Measurements from ENCODE around the gene WWP2. TPM values are rescaled to one million over a fixed set of nuclear protein-coding genes. Genes with fewer than 3 reads are reported as not detected.
"Not testable (repeated sequence)": the region's sequence is repeated elsewhere in the genome, so short reads cannot be mapped to it uniquely, and the experiment has no call there.

WWP2 gene
- total RNA-seq, 3 donors from 2014 or later (not counting 1 experiment from before 2014, with no cell fraction given), result 72.8 to 95.6 (median 81.6) TPM

- no peaks in the 10 kb centered on the region for H3K27me3 ChIP-seq (ENCODE audit: control insufficient read depth, insufficient read depth, low read length)
- no peak for ATAC-seq
- no peak for TF ChIP-seq CTCF (IDR thresholded peaks at IDR 0.05)
- Mint-ChIP-seq H3K4me3 (no peak overlapping the region), H3K36me3 (peaks cover 15% of the 10 kb centered on the region), H3K9me3 (no peaks in the 10 kb centered on the region), H3K27ac (no peak overlapping the region), H3K4me1 (peaks cover 0 to 4% of the 10 kb centered on the region in 2 donors), H3K27me3 (ENCODE audit: low read depth in 2 of 2) (no peaks in the 10 kb centered on the region)
- H3K36me3 ChIP-seq (ENCODE audit: control insufficient read depth, insufficient read depth, low read length), result peaks cover 28% of the 10 kb centered on the region
- DNase-seq, result no peak
- no peak overlapping the region for H3K27ac ChIP-seq (ENCODE audit: low read length)
- WGBS (ENCODE audit: insufficient coverage), result 98% methylated on average over 8 of the region's 8 CpGs
- H3K4me3 ChIP-seq (ENCODE audit: low read length), result no peak overlapping the region
- H3K9me3 ChIP-seq (ENCODE audit: control insufficient read depth, insufficient read depth, low read length), result no peaks in the 10 kb centered on the region
- intact Hi-C loops (cut with micrococcal nuclease), result loop anchor here (5.0 kb wide), 1 partner anchor 134 kb away; no protein-coding TSS in a partner anchor
- no peaks in the 10 kb centered on the region for H3K4me1 ChIP-seq (ENCODE audit: control insufficient read depth, insufficient read depth, low read length)
Observed at GRCh38 chr16:69798466-69798865, 36.3 kb downstream of the WWP2 start.

- Histone ChIP-seq H3K4me3 (ENCODE audit: low read length) (no peak overlapping the region), H3K27ac (ENCODE audit: low read length) (no peak overlapping the region), H3K36me3 (ENCODE audit: control insufficient read depth, insufficient read depth, low read length) (peaks cover 33% of the 10 kb centered on the region), H3K9me3 (ENCODE audit: control insufficient read depth, insufficient read depth, low read length) (no peaks in the 10 kb centered on the region), H3K27me3 (ENCODE audit: control insufficient read depth, insufficient read depth, low read length) (no peaks in the 10 kb centered on the region), H3K4me1 (ENCODE audit: control insufficient read depth, insufficient read depth, low read length) (no peaks in the 10 kb centered on the region)
- ATAC-seq (no peak), DNase-seq (no peak)
- no peaks in the 10 kb centered on the region for H3K27me3 Mint-ChIP-seq (ENCODE audit: low read depth in 2 of 2)
- peaks cover 15% of the 10 kb centered on the region for H3K36me3 Mint-ChIP-seq
- intact Hi-C loops (cut with micrococcal nuclease), result loop anchor here (5.0 kb wide), 1 partner anchor 133 kb away; no protein-coding TSS in a partner anchor
- no peak overlapping the region for H3K27ac Mint-ChIP-seq
- H3K4me3 Mint-ChIP-seq, result no peak overlapping the region
- H3K4me1 Mint-ChIP-seq, result peaks cover 0 to 1% of the 10 kb centered on the region in 2 donors
- no peaks in the 10 kb centered on the region for H3K9me3 Mint-ChIP-seq
- TF ChIP-seq CTCF (IDR thresholded peaks at IDR 0.05), result no peak
- 97% methylated on average over 11 of the region's 11 CpGs for whole genome bisulfite sequencing (ENCODE audit: insufficient coverage)
Observed at GRCh38 chr16:69799611-69800031, 37.5 kb downstream of the WWP2 start.

GRCh38 chr16:69804297-69804696 lies 42.2 kb downstream of the WWP2 start:
- Histone ChIP-seq H3K27me3 (ENCODE audit: control insufficient read depth, insufficient read depth, low read length) (no peaks in the 10 kb centered on the region), H3K9me3 (ENCODE audit: control insufficient read depth, insufficient read depth, low read length) (no peaks in the 10 kb centered on the region), H3K4me1 (ENCODE audit: control insufficient read depth, insufficient read depth, low read length) (no peaks in the 10 kb centered on the region), H3K36me3 (ENCODE audit: control insufficient read depth, insufficient read depth, low read length) (peaks cover 38% of the 10 kb centered on the region), H3K27ac (ENCODE audit: low read length) (no peak overlapping the region), H3K4me3 (ENCODE audit: low read length) (no peak overlapping the region)
- peak overlapping the region in 1 of 2 donors; percentile 26 for H3K27ac Mint-ChIP-seq
- intact Hi-C loops (cut with micrococcal nuclease), result no loop called here
- no peaks in the 10 kb centered on the region for H3K27me3 Mint-ChIP-seq (ENCODE audit: low read depth in 2 of 2)
- H3K4me1 Mint-ChIP-seq, result no peaks in the 10 kb centered on the region
- no peak for DNase-seq
- no peaks in the 10 kb centered on the region for H3K9me3 Mint-ChIP-seq
- no CpG with 5 or more reads among the region's 1 CpG for WGBS (ENCODE audit: insufficient coverage)
- ATAC-seq, result no peak
- no peak for TF ChIP-seq CTCF (IDR thresholded peaks at IDR 0.05)
- no peak overlapping the region for H3K4me3 Mint-ChIP-seq
- H3K36me3 Mint-ChIP-seq, result peaks cover 10% of the 10 kb centered on the region

- DNase-seq; ATAC-seq; H3K9me3 Mint-ChIP-seq; H3K36me3 Mint-ChIP-seq; H3K4me1 Mint-ChIP-seq; H3K4me1 ChIP-seq (ENCODE audit: control insufficient read depth, insufficient read depth, low read length); intact Hi-C loops (cut with micrococcal nuclease); H3K27ac ChIP-seq (ENCODE audit: low read length); H3K27me3 ChIP-seq (ENCODE audit: control insufficient read depth, insufficient read depth, low read length); H3K27ac Mint-ChIP-seq; H3K4me3 ChIP-seq (ENCODE audit: low read length); H3K27me3 Mint-ChIP-seq (ENCODE audit: low read depth in 2 of 2); H3K9me3 ChIP-seq (ENCODE audit: control insufficient read depth, insufficient read depth, low read length); H3K4me3 Mint-ChIP-seq: not testable (repeated sequence)
- H3K36me3 ChIP-seq (ENCODE audit: control insufficient read depth, insufficient read depth, low read length), result peaks cover 25% of the 10 kb centered on the region
Observed at GRCh38 chr16:69806776-69807175, 44.6 kb downstream of the WWP2 start.
